Stomach (tissue), 9 donors: ENCODE data around the gene POGLUT2. TPM values are rescaled to one million over a fixed set of nuclear protein-coding genes. Genes with fewer than 3 reads are reported as not detected.

Experiments
- DNase-seq, 2 donors: peaks; one replicate each; pipeline versions ENCODE4 v3.0.0 to v3.0.0-alpha.2; 2013 to 2019
- H3K27ac ChIP-seq, 5 donors: fragments of 200-600 bp in 4 of 5; sonication (generic) in 4 of 5; one replicate each; pipeline ENCODE4 v1.5.1; 2013 to 2019; ENCODE audit warnings: mild to moderate bottlenecking in 1 of 5, moderate library complexity in 1 of 5
- H3K27me3 ChIP-seq, 3 donors: fragments of 200-600 bp; sonication (generic); one replicate each; pipeline ENCODE4 v1.5.1; 2017 to 2019; ENCODE audit warnings: mixed run types in 1 of 3
- H3K36me3 ChIP-seq, 4 donors: fragments of 200-600 bp; sonication (generic); 1 replicate in 3 of 4; 2 replicates in 1 of 4; pipeline ENCODE4 v1.5.1; 2016 to 2019
- H3K4me1 ChIP-seq, 4 donors: fragments of 200-600 bp; sonication (generic); one replicate each; pipeline ENCODE4 v1.5.1; 2016 to 2019
- H3K4me3 ChIP-seq, 4 donors: fragments of 200-600 bp; sonication (generic) in 3 of 4; one replicate each; pipeline ENCODE4 v1.5.1; 2016 to 2019; ENCODE audit warnings: mild to moderate bottlenecking in 1 of 4
- H3K9me3 ChIP-seq, 4 donors: fragments of 200-600 bp; sonication (generic); one replicate each; pipeline ENCODE4 v1.5.1; 2016 to 2019
- EP300 ChIP-seq: sonication (generic); formaldehyde crosslinking; IDR thresholded peaks from one replicate; pipeline ENCODE4 v1.6.1; 2017; ENCODE audit warnings: antibody characterized with exemption
- POLR2A ChIP-seq, 4 donors: fragments of 450-650 bp; IDR thresholded peaks; one replicate each; pipeline ENCODE4 v1.6.1; 2016; ENCODE audit warnings: antibody characterized with exemption in 4 of 4, control low read depth in 2 of 4, mild to moderate bottlenecking in 1 of 4, moderate library complexity in 1 of 4
- POLR2AphosphoS5 ChIP-seq, 3 donors: sonication (generic); formaldehyde crosslinking; IDR thresholded peaks; one replicate each; pipeline ENCODE4 v1.6.1; 2016; ENCODE audit warnings: antibody characterized with exemption in 3 of 3
- WGBS, 5 donors: extraction: QIAGEN DNeasy Blood & Tissue Kit in 3 of 5; methylation state at CpG; one replicate each; pipeline versions ENCODE4 v1.1.5 to v1.1.7; 2013 to 2018; 5-methylcytosine and 5-hydroxymethylcytosine counted together
- intact Hi-C: fragments of 100-400 bp; cut with DNase I; formaldehyde crosslinking; loops from one replicate; pipeline ENCODE4 v1.15.1; 2023; ENCODE audit warnings: low total_unique reads
- polyA plus RNA-seq, 3 donors: library from polyadenylated mRNA; stranded (reverse); fragments of 200-250 nt; gene quantifications; one replicate each; pipeline ENCODE4 v1.2.3, GENCODE V29; 2013
- total RNA-seq, 5 donors: library from RNA; depleted of rRNA; stranded (reverse); fragments of >200 nt; gene quantifications; one replicate each; pipeline versions ENCODE4 v1.1.0 to v1.2.3, GENCODE V29; 2014 to 2016
- TF ChIP-seq, protein P1 (sequence below), 7 experiments: fragments of 450-650 bp in 4 of 7; fragments of 200-600 bp in 3 of 7; sonication (generic) in 3 of 7; IDR thresholded peaks; one replicate each; pipeline ENCODE4 v1.5.1; 2016 to 2019; ENCODE audit warnings: antibody characterized with exemption in 7 of 7, control low read depth in 2 of 7, mild to moderate bottlenecking in 1 of 7
- donor health status: healthy with polysubstance abuse.
- donor health status: Bipolar disorder and iron deficiency.
- donor health status: healthy.

The POGLUT2 gene
- total and polyA plus RNA-seq, 8 donors: 0.58 to 48.2 (median 2.2) TPM; not detected in 1

GRCh38 chr13:102770435-102770834 is 28.3 kb downstream of the POGLUT2 start:
- H3K27ac ChIP-seq: no peak overlapping the region
- no peaks in the 10 kb centered on the region for H3K27me3 ChIP-seq
- H3K9me3 ChIP-seq: no peaks in the 10 kb centered on the region
- peaks cover 0 to 15% (median 12%) of the 10 kb centered on the region in 4 donors for H3K36me3 ChIP-seq
- TF ChIP-seq POLR2AphosphoS5 (IDR thresholded peaks at IDR 0.05) (no peak), EP300 (no peak), POLR2A (IDR thresholded peaks at IDR 0.05) (no peak)
- TF ChIP-seq, protein P1, sequence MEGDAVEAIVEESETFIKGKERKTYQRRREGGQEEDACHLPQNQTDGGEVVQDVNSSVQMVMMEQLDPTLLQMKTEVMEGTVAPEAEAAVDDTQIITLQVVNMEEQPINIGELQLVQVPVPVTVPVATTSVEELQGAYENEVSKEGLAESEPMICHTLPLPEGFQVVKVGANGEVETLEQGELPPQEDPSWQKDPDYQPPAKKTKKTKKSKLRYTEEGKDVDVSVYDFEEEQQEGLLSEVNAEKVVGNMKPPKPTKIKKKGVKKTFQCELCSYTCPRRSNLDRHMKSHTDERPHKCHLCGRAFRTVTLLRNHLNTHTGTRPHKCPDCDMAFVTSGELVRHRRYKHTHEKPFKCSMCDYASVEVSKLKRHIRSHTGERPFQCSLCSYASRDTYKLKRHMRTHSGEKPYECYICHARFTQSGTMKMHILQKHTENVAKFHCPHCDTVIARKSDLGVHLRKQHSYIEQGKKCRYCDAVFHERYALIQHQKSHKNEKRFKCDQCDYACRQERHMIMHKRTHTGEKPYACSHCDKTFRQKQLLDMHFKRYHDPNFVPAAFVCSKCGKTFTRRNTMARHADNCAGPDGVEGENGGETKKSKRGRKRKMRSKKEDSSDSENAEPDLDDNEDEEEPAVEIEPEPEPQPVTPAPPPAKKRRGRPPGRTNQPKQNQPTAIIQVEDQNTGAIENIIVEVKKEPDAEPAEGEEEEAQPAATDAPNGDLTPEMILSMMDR (IDR thresholded peaks at IDR 0.05): no peak
- 56 to 70% (median 62%) methylated on average over 2 of the region's 2 CpGs for WGBS, 5 donors
- DNase-seq: peak in 1 of 2 donors; percentile 19
- no peak overlapping the region for H3K4me3 ChIP-seq
- intact Hi-C loops: no loop called here
- H3K4me1 ChIP-seq: peaks cover 5 to 22% (median 14%) of the 10 kb centered on the region in 4 donors

DNA sequence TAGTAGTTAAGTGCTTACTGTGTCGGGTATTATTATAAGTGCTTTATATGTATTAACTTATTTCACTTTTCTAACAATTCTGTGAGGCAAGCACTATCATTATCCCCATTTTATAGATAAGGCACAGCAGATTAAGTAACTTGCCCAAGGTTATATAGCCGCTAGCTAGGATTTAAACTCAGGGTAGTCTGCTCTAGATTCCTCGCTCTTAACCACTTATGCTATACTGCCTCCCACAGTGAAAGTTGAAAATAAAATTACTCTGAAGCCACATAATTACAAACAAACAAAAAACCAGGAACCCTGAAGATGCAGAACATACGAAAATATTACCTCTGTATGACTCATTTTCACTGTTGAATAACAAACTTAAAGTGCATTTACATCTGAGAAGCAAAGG is 29.1 kb downstream of the POGLUT2 start:
- Histone ChIP-seq H3K4me1 (peaks cover 5 to 22% (median 14%) of the 10 kb centered on the region in 4 donors), H3K27me3 (no peaks in the 10 kb centered on the region), H3K27ac (no peak overlapping the region), H3K9me3 (no peaks in the 10 kb centered on the region), H3K36me3 (peaks cover 0 to 16% (median 13%) of the 10 kb centered on the region in 4 donors), H3K4me3 (no peak overlapping the region)
- no peak for DNase-seq
- no peak for TF ChIP-seq EP300
- TF ChIP-seq, protein P1 (IDR thresholded peaks at IDR 0.05): no peak
- no peak for TF ChIP-seq POLR2AphosphoS5 (IDR thresholded peaks at IDR 0.05)
- TF ChIP-seq POLR2A (IDR thresholded peaks at IDR 0.05): no peak
- WGBS, 5 donors: 72 to 76% (median 75%) methylated on average over 4 of the region's 4 CpGs
- intact Hi-C loops: no loop called here

- 76 to 84% (median 79%) methylated on average over 2 of the region's 2 CpGs for WGBS, 5 donors
These were observed 29.9 kb downstream of the POGLUT2 start for GRCh38 chr13:102768909-102769308.

DNA sequence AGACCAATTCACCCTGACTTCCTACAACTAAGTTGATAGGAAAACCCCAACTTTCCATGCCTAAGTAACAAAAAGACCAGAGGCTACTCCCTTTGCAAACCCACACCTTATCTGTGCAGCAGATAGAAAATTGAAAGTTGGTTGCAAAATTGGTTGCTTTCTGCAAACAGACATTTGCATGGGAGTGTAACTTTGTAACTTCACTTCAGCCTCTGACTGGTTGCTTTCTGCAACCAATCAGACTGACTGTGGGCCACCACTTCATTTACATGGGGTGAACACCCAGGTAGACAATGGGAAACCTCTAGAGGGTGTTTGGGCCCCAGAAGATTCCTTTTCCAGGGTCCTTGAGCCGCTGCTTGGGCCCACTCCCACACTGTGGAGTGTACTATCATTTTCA is 35.0 kb downstream of the POGLUT2 start:
- Histone ChIP-seq H3K9me3 (no peaks in the 10 kb centered on the region), H3K27ac (no peak overlapping the region), H3K36me3 (peaks cover 0 to 16% (median 13%) of the 10 kb centered on the region in 4 donors), H3K4me1 (no peaks in the 10 kb centered on the region), H3K27me3 (no peaks in the 10 kb centered on the region), H3K4me3 (no peak overlapping the region)
- no peak for DNase-seq
- intact Hi-C loops: no loop called here
- WGBS, 5 donors: 79 to 95% (median 89%) methylated on average over 1 of the region's 1 CpG
- TF ChIP-seq POLR2A (IDR thresholded peaks at IDR 0.05) (no peak), EP300 (no peak), POLR2AphosphoS5 (IDR thresholded peaks at IDR 0.05) (no peak)
- TF ChIP-seq, protein P1 (IDR thresholded peaks at IDR 0.05): no peak

More at GRCh38 chr13:102768909-102769308, 29.9 kb downstream of the POGLUT2 start:
- intact Hi-C loops: no loop called here
- H3K36me3 ChIP-seq: peaks cover 0 to 16% (median 13%) of the 10 kb centered on the region in 4 donors
- H3K4me1 ChIP-seq: peaks cover 1 to 17% (median 9%) of the 10 kb centered on the region in 4 donors
- no peak for TF ChIP-seq EP300
- TF ChIP-seq, protein P1 (IDR thresholded peaks at IDR 0.05): no peak
- TF ChIP-seq POLR2AphosphoS5 (IDR thresholded peaks at IDR 0.05): no peak
- TF ChIP-seq POLR2A (IDR thresholded peaks at IDR 0.05): no peak
- no peak for DNase-seq
- no peak overlapping the region for H3K27ac ChIP-seq
- no peaks in the 10 kb centered on the region for H3K27me3 ChIP-seq
- H3K4me3 ChIP-seq: no peak overlapping the region
- no peaks in the 10 kb centered on the region for H3K9me3 ChIP-seq
